NOMO-1 treated with dmso at 0.1 percent for 144 hours (cell line): ENCODE measurements around the gene ABHD2.

Experiments
- DNase-seq: peaks from one replicate; lab custom pipeline; 2025; ENCODE audit not compliant: unreplicated experiment; lab: John Stamatoyannopoulos, UW

ABHD2 gene

GRCh38 chr15:89161666-89162065 lies 73.4 kb downstream of the ABHD2 start:
- DNase-seq, result no peak

DNA sequence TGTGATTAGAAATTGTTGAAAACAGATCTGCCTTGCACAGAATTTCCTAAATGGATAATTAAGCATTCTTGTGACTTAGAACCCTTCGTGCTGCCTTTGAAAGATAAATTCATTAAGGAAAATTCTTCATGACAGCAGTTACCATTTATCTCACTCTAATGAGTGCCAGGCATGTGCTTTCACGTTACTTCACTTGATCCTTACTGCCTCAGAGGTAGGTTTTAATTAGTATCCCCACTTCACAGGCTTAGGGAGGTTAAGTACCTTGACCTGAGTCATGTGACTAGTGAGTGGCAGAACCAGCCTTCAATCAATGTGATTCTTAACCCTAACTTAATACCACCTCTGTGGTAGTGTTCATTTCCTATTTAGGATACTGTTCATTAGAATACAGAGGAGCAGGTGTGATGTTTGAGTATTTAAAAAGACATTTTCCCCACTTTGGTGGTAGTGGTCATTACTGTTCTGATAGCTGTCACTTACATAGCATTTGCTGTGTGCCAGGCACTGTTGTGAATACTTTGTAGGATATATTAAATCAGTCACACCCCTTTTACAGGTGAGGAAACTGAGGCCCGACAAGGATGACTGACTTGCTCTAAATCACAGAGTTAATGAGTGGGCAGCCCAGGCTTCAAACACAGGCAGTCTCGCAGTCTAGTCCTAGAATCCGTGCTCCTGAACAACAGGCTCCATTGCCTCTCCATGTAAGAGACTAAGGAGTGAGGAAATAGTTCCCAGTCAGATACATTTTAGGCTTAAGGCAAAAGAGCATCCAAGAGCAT lies 75.2 kb downstream of the ABHD2 start:
- no peak for DNase-seq

- DNase-seq, result no peak
These were observed 76.5 kb downstream of the ABHD2 start for GRCh38 chr15:89164712-89165211.

- no peak for DNase-seq
These were observed 77.4 kb downstream of the ABHD2 start for GRCh38 chr15:89165677-89166076.

- no peak for DNase-seq
These were observed 79.3 kb downstream of the ABHD2 start for GRCh38 chr15:89167267-89168176.

DNA sequence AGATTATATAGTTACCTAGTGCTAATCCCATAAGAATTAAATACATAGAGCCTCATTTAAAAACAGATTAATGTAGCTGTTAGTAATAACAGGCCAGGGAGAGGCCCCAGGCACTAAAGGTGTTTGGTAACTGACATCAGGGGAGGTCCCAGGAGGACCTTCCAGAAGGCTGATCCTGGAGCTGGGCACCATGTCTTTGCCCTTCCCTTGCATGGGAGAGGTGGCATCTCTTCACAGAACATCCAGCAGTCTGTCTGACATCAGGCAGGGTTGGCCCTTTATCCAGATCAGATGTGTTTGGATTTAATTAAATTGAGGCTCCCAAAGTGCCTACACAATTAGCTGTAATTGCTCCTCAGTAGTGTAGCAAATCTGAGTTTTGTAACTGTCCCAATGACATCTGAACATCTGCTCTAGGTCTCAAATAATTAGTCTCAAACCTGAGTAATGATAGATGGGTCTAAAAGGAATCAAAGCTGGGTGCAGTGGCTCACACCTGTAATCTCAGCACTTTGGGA lies 80.1 kb downstream of the ABHD2 start:
- DNase-seq, result no peak

GRCh38 chr15:89170364-89170763 lies 82.1 kb downstream of the ABHD2 start:
- no peak for DNase-seq

- DNase-seq, result no peak
These were observed 83.1 kb downstream of the ABHD2 start for GRCh38 chr15:89171136-89172072.

DNA sequence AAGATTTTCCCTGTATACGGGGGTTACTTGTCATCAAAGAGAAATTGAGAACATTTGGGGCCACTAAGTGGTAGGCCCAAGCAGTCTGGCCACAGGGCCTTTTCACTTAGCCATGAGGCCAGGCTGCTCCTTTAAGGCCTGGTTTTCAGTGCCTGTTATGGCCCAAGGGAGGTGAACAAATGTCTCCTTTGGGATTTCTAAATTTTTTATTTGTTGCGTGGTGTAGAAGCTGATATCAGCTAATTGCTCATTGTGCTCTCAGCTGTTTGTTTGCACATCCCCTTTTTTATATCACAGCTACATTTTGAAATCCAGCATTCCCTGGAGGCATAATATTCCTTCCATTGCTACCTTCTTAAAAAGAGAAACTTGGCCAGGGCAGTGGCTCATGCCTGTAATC lies 84.7 kb downstream of the ABHD2 start:
- DNase-seq, result no peak

DNA sequence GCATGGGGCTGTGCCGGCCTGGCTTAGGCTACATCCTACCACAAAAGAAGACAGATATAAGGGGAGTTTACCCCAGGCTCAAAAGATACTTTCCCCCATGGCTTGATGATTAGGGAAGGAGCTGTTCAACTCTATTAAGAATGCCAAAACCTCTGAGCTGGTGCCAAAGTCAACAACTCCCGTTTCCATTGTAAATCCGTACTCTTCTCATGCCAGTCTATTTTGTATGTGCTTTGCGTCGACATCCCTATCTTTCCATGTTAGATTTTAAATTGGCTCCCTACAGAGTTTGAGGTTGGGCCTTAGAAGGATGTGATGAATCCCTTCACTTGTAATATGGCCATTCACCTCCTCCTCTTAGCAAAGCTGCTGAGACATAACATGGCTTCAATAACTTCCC lies 86.2 kb downstream of the ABHD2 start:
- no peak for DNase-seq

DNA sequence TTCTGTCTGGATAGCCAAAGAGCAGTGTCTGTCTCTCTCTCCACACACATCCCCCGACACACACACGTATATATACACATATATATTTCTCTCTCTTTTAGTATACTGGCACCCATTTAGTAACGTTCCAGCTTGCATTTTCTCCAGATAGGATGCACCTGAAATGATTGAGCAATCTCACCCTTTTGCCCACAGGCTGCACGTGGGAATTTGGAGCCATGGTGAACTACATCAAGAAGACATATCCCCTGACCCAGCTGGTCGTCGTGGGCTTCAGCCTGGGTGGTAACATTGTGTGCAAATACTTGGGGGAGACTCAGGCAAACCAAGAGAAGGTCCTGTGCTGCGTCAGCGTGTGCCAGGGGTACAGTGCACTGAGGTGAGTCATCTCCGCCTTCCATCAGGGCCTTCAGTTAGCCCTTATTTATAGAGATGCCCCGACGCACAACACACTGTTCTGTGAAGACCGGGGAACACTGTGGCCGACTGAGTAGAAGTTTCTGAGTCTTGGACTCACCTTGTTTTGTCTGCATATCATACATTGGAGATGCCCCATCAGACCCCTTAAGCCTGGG lies 87.4 kb downstream of the ABHD2 start:
- DNase-seq, result no peak

DNA sequence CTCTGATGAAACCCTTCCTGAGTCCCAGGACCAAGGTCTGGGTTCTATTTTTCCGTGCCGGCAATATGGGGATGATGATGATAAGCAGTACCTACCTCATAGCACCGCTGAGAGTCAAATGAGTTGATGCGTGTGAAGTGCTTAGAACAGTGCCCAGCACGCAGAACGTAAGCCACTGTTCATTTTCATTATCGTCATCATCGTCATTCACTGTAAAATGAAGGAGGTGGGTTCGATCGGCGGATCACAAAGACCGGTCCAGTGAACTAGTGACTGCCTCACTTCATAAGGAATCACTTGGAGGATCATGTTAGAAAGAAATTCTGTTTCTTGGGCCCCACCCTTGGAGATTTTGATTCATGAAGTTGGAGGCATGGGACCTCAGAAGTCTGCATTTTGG lies 88.9 kb downstream of the ABHD2 start:
- DNase-seq, result no peak

DNA sequence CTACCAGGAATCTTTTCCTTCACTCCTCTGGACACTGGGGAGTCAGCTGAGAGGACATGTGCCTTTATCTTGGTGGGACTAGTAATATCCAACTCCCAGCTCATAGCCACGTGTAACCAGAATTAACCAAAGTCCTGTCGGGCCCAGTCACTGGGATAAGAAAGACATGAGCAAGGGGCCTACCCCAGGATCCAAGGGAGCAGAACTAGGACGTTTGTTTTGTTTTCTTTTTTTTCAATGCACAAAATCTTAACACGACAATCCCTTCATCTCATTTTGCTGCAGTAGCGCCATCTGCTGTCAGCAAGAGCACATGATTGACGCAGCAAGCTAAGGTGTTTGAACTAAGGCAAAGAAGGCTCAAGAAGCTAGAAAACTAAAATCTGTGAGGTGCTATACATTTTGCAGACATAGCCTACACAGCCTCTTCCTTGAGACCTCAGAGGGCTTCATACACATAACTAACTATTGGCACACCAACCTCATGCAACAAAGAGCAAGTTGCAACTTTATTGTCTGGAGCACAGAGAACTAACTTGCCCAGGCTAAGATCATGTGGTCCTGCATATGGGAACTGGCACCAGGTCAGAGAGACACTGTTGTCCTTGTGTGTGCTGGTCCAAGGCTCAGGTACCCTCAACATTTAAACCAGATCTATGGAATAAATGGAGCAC lies 89.5 kb downstream of the ABHD2 start:
- DNase-seq, result peak; percentile 18

DNA sequence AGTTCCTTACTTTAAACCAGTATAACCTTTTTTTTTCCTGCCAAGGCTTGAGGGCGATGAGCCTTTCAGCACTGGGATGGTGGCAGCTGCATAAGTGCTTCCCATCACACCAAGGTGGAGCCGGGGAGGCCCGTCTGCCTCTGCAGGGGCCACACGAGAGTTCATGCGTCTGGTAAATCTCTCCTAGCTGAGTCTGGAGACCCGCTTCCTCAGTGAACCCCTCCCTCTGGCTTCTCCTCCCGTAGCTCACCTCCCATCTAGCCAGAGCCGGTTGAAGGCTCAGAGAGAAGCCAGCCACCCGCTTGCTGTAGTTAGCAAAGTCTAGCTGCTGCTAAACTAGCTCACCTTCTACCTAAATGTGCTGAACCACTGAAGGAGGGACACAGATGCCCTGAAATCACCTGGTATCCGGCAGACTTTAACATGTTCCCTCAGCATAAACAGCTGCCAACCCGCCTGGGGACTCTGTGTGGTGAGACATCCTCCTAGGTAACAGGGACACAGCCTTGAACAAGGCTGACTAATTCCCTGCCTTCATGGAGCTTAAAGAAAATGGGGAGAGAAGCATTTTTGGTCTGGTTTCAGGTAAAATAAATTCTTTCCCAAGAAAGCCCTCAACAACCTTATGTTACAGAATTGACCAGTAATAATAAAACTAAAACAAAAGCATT lies 90.2 kb downstream of the ABHD2 start:
- DNase-seq, result no peak

DNA sequence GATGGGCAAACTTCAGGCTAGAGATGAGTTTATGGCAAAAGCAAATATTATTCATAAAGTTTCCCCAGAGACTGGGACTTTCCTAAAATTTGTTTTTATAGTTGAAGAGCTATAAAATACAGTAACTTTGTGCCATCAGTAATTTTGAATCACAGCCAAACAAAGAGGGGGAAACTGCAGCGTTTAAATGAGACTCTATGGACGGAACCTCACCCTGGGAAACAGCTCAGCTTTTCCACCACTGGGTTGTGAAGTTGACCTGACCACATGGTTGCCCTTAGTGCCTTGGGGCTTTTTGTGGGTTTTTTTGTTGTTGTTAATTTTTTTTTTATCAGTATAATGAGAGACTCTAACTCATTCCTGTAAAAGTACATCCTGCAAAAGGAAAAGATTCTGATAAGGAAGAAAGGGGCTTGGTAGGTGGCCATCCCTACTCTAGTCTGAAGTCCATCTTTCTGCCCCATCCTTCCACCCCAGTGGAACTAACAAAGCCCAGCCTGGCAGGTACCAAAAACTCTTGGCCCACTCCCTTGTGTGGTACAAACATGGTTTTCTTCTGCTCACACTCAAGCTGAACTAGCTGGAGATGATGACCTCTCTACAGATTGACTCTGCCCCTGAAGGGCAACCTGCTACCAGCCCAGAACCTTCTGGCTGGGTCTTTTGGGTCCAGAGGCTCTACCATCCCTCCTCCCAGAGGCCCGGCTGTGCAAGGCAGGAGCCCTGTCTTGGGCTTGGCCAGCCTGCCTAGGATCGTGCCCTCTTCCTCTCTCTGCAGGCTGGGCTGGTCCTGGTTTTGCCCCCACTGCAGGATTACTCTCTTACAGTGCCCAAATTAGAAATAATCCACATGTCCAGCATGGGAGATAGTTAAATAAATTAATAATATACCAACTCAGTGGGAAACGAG lies 92.0 kb downstream of the ABHD2 start:
- DNase-seq, result no peak

GRCh38 chr15:89184357-89184756 lies 96.1 kb downstream of the ABHD2 start:
- DNase-seq, result no peak

DNA sequence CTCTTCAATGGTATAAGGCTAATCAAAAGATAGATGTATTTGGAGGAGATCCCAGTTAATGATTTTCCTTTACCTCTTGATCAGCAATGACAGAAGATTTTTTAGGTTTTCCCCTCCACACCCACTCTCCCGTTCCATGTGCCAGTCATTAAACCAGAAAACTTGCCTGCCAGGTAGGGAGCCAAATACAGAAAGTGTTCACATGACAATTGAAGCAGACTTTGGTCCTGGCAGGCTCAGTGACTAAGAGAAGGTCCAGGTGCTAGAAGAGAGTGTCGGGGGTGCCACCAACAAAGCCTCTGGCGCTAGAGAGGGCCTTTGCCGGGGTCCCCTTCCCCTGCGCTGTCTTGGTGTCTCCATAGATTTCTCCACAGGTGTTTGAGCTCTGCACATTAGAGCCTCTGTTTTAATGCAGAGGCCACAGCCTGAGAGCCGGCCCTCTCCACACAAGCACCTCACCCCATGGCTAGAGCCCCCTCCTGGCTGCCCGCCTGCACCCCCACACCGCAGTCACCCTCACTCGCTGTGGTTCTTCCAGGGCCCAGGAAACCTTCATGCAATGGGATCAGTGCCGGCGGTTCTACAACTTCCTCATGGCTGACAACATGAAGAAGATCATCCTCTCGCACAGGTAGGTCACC lies 96.8 kb downstream of the ABHD2 start:
- DNase-seq, result no peak

- DNase-seq, result no peak
These were observed 98.5 kb downstream of the ABHD2 start for GRCh38 chr15:89186803-89187202.
